Testis (tissue), 3 donors: ENCODE measurements around the gene FRMD6. TPM values are rescaled to one million over a fixed set of nuclear protein-coding genes. Genes with fewer than 3 reads are reported as not detected.

ENCODE experiments used
- DNase-seq: peaks from one replicate; pipeline ENCODE4 v3.0.0-alpha.2; 2019
- H3K27ac ChIP-seq, 2 donors: fragments of 200-600 bp; sonication (generic); one replicate each; pipeline ENCODE4 v1.5.1; 2019
- H3K27me3 ChIP-seq: fragments of 200-600 bp; sonication (generic); one replicate; pipeline ENCODE4 v1.5.1; 2019
- H3K36me3 ChIP-seq: fragments of 200-600 bp; sonication (generic); one replicate; pipeline ENCODE4 v1.5.1; 2017; ENCODE audit warnings: low read depth; ENCODE audit errors: missing control alignments
- H3K4me1 ChIP-seq: fragments of 200-600 bp; sonication (generic); one replicate; pipeline ENCODE4 v1.5.1; 2019
- H3K4me3 ChIP-seq, 2 donors: fragments of 200-600 bp; sonication (generic); one replicate each; pipeline ENCODE4 v1.5.1; 2017 to 2019
- H3K9me3 ChIP-seq: fragments of 200-600 bp; sonication (generic); one replicate; pipeline ENCODE4 v1.5.1; 2017
- POLR2A ChIP-seq: fragments of 450-650 bp; IDR thresholded peaks from one replicate; pipeline ENCODE4 v1.6.1; 2017; ENCODE audit warnings: antibody characterized with exemption, mild to moderate bottlenecking, moderate library complexity
- WGBS, 2 donors: methylation state at CpG; one replicate each; pipeline ENCODE4 v1.1.5; 2018; 5-methylcytosine and 5-hydroxymethylcytosine counted together
- intact Hi-C: fragments of 100-400 bp; cut with DNase I; formaldehyde crosslinking; loops from one replicate; pipeline ENCODE4 v1.15.1; 2023; ENCODE audit warnings: low total_unique reads
- polyA plus RNA-seq: library from polyadenylated mRNA; stranded (reverse); fragments of 350-450 nt; fragmentation: Illumina TruSeq; extraction: RNeasy Lipid Tissue Mini Kit (QIAGEN cat#74804); gene quantifications from one replicate; pipeline ENCODE4 v1.2.3, GENCODE V29; 2014; ENCODE audit warnings: low read depth, low replicate concordance; ENCODE audit not compliant: insufficient read depth
- total RNA-seq, 2 donors: library from RNA; depleted of rRNA; stranded (reverse); fragments of >200 nt; gene quantifications; one replicate each; pipeline ENCODE4 v1.2.3, GENCODE V29; 2016
- TF ChIP-seq, protein P1 (sequence below), 3 experiments: fragments of 450-650 bp in 2 of 3; fragments of 200-600 bp in 1 of 3; sonication (generic) in 1 of 3; IDR thresholded peaks; one replicate each; pipeline ENCODE4 v1.5.1; 2016 to 2019; ENCODE audit warnings: antibody characterized with exemption in 3 of 3, mild to moderate bottlenecking in 2 of 3, moderate library complexity in 1 of 3

The FRMD6 gene
- total and polyA plus RNA-seq, 3 donors from 2014 or later, result 59.2 to 71.3 (median 67.0) TPM

DNA sequence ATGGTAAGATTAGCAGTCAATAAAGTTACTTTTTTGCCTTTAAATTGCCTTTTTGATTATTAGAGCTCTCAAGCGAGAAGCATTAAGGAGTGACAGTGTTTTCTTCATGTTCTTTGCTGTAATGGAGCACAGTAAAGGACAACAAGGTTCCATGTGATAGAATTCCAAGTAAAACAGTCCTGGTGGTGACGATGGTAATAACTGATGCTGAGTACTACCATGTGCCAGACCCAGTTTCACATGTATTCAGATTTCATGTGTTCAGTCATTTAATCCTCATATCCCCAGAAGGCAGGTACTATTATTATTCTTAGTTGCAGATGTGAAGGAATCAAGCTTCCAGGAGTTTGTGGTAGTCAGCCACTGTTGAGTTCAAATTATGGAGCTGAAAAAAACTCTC, 79.0 kb downstream of the FRMD6 start:
- Histone ChIP-seq H3K4me1 (no peaks in the 10 kb centered on the region), H3K9me3 (no peaks in the 10 kb centered on the region), H3K4me3 (no peak overlapping the region), H3K36me3 (no peaks in the 10 kb centered on the region), H3K27me3 (no peaks in the 10 kb centered on the region), H3K27ac (no peak overlapping the region)
- TF ChIP-seq, protein P1, sequence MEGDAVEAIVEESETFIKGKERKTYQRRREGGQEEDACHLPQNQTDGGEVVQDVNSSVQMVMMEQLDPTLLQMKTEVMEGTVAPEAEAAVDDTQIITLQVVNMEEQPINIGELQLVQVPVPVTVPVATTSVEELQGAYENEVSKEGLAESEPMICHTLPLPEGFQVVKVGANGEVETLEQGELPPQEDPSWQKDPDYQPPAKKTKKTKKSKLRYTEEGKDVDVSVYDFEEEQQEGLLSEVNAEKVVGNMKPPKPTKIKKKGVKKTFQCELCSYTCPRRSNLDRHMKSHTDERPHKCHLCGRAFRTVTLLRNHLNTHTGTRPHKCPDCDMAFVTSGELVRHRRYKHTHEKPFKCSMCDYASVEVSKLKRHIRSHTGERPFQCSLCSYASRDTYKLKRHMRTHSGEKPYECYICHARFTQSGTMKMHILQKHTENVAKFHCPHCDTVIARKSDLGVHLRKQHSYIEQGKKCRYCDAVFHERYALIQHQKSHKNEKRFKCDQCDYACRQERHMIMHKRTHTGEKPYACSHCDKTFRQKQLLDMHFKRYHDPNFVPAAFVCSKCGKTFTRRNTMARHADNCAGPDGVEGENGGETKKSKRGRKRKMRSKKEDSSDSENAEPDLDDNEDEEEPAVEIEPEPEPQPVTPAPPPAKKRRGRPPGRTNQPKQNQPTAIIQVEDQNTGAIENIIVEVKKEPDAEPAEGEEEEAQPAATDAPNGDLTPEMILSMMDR (IDR thresholded peaks at IDR 0.05), result no peak
- TF ChIP-seq POLR2A, result no peak
- no peak for DNase-seq
- intact Hi-C loops, result no loop called here
- 84% methylated on average over 2 of the region's 2 CpGs for WGBS, 2 donors

DNA sequence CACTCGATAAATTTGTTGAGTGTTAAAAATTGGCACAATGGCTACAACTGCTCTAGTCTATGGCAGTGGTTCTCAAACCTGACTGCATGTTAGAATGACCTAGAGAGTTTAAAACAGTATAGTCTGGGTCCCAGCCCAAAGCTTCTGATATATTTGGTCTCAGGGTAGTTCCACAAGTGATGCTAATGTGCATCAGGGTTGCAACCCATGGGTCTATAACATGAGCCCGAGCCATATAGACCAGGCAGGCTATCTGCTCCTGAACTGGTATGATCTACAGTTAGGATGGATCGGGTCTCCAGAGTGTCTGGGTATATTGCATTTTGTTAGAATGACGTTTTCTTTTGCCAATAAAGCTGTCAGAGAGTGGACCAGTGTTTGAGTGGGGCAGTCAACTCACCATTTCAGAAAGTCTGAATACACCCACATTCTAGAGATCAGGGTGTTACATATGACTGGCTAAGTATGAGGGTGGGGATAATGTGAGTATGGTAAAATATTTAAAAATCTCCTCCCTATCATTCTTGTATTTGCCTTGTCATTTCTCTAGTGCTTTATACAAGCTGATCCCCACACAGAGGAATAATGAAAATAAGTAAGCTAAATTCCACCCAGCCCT, 80.9 kb downstream of the FRMD6 start:
- Histone ChIP-seq H3K36me3 (no peaks in the 10 kb centered on the region), H3K27me3 (no peaks in the 10 kb centered on the region), H3K27ac (no peak overlapping the region), H3K4me3 (no peak overlapping the region), H3K9me3 (no peaks in the 10 kb centered on the region), H3K4me1 (no peaks in the 10 kb centered on the region)
- intact Hi-C loops, result no loop called here
- TF ChIP-seq, protein P1 (IDR thresholded peaks at IDR 0.05), result no peak
- TF ChIP-seq POLR2A, result no peak
- 76 to 82% methylated on average over 4 of the region's 4 CpGs for WGBS, 2 donors
- no peak for DNase-seq

DNA sequence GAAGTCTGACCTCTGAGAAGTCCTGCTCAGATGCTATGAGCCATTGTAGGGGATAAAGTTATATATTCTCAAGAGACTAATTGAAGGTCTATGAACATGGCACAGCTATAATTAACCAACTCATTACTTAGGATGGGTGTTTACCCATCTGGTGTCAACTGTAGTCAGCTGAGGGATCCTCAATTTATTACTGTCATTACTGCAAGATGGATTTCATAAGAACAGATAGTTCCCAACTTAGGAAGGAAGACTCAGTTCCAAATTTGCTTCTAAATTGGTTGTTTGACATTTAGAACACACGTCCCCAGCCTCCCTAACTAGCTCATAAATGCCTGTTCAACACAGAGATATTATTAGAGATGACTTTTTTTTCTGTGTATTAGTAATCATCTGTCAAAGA, 81.4 kb downstream of the FRMD6 start:
- intact Hi-C loops, result no loop called here
- DNase-seq, result no peak
- Histone ChIP-seq H3K27me3 (no peaks in the 10 kb centered on the region), H3K9me3 (no peaks in the 10 kb centered on the region), H3K36me3 (no peaks in the 10 kb centered on the region), H3K4me1 (no peaks in the 10 kb centered on the region), H3K27ac (no peak overlapping the region), H3K4me3 (no peak overlapping the region)
- WGBS, 2 donors, result 55 to 69% methylated on average over 1 of the region's 1 CpG
- TF ChIP-seq POLR2A, result no peak
- TF ChIP-seq, protein P1 (IDR thresholded peaks at IDR 0.05), result no peak

DNA sequence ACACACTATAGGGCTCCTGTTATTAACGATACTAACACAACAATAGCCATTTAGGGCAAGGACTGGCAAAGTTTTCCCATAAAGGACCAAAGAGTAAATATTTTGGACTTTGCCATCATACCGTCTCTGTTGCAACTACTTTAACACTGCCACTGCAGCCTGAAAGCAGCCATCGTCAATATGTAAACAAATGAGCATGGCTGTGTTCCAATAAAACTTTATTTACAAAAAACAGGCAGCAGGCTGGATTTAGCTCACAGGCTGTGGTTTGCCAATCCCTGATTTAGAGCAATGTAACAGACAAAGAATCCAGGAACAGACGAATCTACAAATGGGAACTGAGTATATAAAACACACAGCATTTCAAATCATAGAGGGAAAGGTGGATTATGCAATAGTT, 84.1 kb downstream of the FRMD6 start:
- Histone ChIP-seq H3K4me1 (no peaks in the 10 kb centered on the region), H3K27me3 (no peaks in the 10 kb centered on the region), H3K9me3 (no peaks in the 10 kb centered on the region), H3K4me3 (no peak overlapping the region), H3K27ac (no peak overlapping the region), H3K36me3 (no peaks in the 10 kb centered on the region)
- intact Hi-C loops, result no loop called here
- no peak for TF ChIP-seq POLR2A
- TF ChIP-seq, protein P1 (IDR thresholded peaks at IDR 0.05), result no peak
- 71 to 74% methylated on average over 4 of the region's 4 CpGs for WGBS, 2 donors
- no peak for DNase-seq

DNA sequence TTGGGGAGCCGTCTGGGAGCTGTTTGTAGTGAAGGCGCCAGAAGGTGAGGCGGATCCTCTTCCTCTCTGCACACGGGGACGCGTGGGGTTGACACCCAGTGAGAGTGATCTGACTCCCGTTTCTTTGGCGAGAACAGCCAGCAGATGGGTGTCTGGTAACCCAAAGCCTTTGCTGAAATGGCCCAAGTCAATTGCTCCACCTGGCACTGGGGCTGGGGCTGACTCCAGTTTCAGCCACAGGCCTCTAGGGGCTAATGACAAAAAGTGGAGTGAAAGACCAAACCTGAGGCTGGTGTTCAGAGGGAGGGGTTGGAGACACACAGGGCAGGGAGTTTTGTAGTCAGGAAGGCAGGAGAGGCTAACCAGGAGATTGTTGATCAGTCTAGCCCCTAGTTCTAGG, 87.0 kb downstream of the FRMD6 start:
- Histone ChIP-seq H3K36me3 (no peaks in the 10 kb centered on the region), H3K27ac (no peak overlapping the region), H3K4me3 (no peak overlapping the region), H3K9me3 (no peaks in the 10 kb centered on the region), H3K27me3 (no peaks in the 10 kb centered on the region), H3K4me1 (no peaks in the 10 kb centered on the region)
- WGBS, 2 donors, result 62 to 63% methylated on average over 8 of the region's 8 CpGs
- TF ChIP-seq POLR2A, result no peak
- TF ChIP-seq, protein P1 (IDR thresholded peaks at IDR 0.05), result no peak
- intact Hi-C loops, result no loop called here
- no peak for DNase-seq
